A673 (cell line): ENCODE data around the gene MRS2. TPM values are rescaled to one million over a fixed set of nuclear protein-coding genes. Genes with fewer than 3 reads are reported as not detected.
"Not testable (repeated sequence)": the region's sequence is repeated elsewhere in the genome, so short reads cannot be mapped to it uniquely, and the experiment has no call there.

ENCODE experiments used
- BruUV-seq: library from RNA; stranded (reverse); fragments of 400-500 nt; replicated peaks from 2 replicates; lab custom pipeline; 2021; lab: Mats Ljungman, UMichigan
- CTCF ChIA-PET: fragments of 300-600 bp; sonication (Branson Sonifier 250); formaldehyde crosslinking; loops from one replicate; lab custom pipeline; 2022; ENCODE audit warnings: antibody characterized with exemption; lab: Charles Lee
- POLR2A ChIA-PET: fragments of 300-600 bp; sonication (Branson Sonifier 250); formaldehyde crosslinking; loops from one replicate; lab custom pipeline; 2022; ENCODE audit warnings: antibody characterized with exemption; ENCODE audit not compliant: low non-redundant PET; lab: Charles Lee
- DNase-seq: peaks from one replicate; pipeline ENCODE4 v3.0.0-alpha.2; 2015; ENCODE audit warnings: low spot score
- H3K27ac ChIP-seq: fragments of 200-600 bp; sonication (generic); 2 replicates; pipeline ENCODE4 v1.5.1; 2016; ENCODE audit warnings: mixed run types, low read depth, mild to moderate bottlenecking, mixed read lengths, antibody characterized with exemption, low read length; ENCODE audit not compliant: poor library complexity, severe bottlenecking
- H3K27me3 ChIP-seq: fragments of 200-600 bp; sonication (generic); replicated peaks from 2 replicates; pipeline ENCODE4 v1.6.1; 2017; ENCODE audit warnings: mixed run types, low read depth, mild to moderate bottlenecking, mixed read lengths, antibody characterized with exemption, low read length; ENCODE audit not compliant: insufficient read depth, poor library complexity
- H3K36me3 ChIP-seq: fragments of 200-600 bp; sonication (generic); 2 replicates; pipeline ENCODE4 v1.6.1; 2016; ENCODE audit warnings: mixed run types, mild to moderate bottlenecking, mixed read lengths, antibody characterized with exemption, low read length; ENCODE audit not compliant: insufficient read depth, poor library complexity, severe bottlenecking
- H3K4me1 ChIP-seq: fragments of 200-600 bp; sonication (generic); 2 replicates; pipeline ENCODE4 v1.6.1; 2017; ENCODE audit warnings: mixed run types, mild to moderate bottlenecking, mixed read lengths, antibody characterized with exemption, low read length; ENCODE audit not compliant: insufficient read depth, poor library complexity, severe bottlenecking
- H3K4me3 ChIP-seq: fragments of 200-600 bp; sonication (generic); 2 replicates; pipeline ENCODE4 v1.5.1; 2016; ENCODE audit warnings: low read depth, mixed run types, mild to moderate bottlenecking, mixed read lengths, low read length; ENCODE audit not compliant: poor library complexity, severe bottlenecking
- H3K9me3 ChIP-seq: fragments of 200-600 bp; sonication (generic); 2 replicates; pipeline ENCODE4 v1.6.1; 2016; ENCODE audit warnings: mixed run types, low read depth, mild to moderate bottlenecking, mixed read lengths, antibody characterized with exemption, low read length; ENCODE audit not compliant: poor library complexity, severe bottlenecking
- EZH2 ChIP-seq: fragments of 200-600 bp; sonication (generic); IDR thresholded peaks from 2 replicates; pipeline ENCODE4 v1.6.1; 2017; ENCODE audit warnings: borderline replicate concordance, low read depth, mild to moderate bottlenecking, mixed read lengths, antibody characterized with exemption, low read length; ENCODE audit not compliant: poor library complexity, severe bottlenecking
- intact Hi-C: fragments of 100-400 bp; cut with micrococcal nuclease; formaldehyde crosslinking; loops from one replicate; pipeline ENCODE4 v1.10.0; 2022; ENCODE audit not compliant: unreplicated experiment
- total RNA-seq: library from RNA; stranded (reverse); gene quantifications from 2 replicates; pipeline ENCODE4 v1.2.3, GENCODE V29; 2021
- TF ChIP-seq, protein P1 (sequence below): fragments of 300-800, 200-600 bp; sonication (generic); conservative IDR thresholded peaks from 2 replicates; pipeline ENCODE4 v1.5.1; 2017; ENCODE audit warnings: low read depth, mild to moderate bottlenecking, antibody characterized with exemption, low read length, moderate library complexity, mixed read lengths

Gene MRS2
- total RNA-seq, 1 experiment from 2014 or later, result 46.6 TPM

DNA sequence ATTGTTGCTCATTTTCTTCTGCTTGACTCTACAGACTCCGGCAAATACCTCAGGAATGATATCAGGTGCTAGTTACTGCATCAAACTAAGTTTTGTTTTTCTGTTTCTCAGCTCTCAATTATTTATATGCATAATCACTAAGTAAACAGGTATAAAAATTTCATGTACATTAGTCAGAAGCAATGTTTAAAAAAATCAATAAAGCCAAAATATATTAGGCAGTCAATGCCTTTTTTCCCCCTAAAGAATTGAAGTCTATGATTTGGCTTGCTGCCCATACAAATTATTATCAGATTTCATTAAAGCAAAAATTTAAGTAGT lies 20.6 kb upstream of the MRS2 start:
- Histone ChIP-seq H3K36me3 (no peaks in the 10 kb centered on the region), H3K27me3 (no peaks in the 10 kb centered on the region), H3K4me1 (peaks cover 46% of the 10 kb centered on the region), H3K4me3 (no peak overlapping the region), H3K27ac (peak overlapping the region; percentile 99), H3K9me3 (no peaks in the 10 kb centered on the region)
- no TSS peak for BruUV-seq
- ChIA-PET CTCF (interaction anchor here (0.8 to 1.0 kb wide), 2 partner anchors 22 to 102 kb away, joined by 6 to 8 read pairs; no protein-coding TSS in a partner anchor), POLR2A (interaction anchor here (0.6 kb wide), 1 partner anchor 61 kb away, joined by 19 read pairs; no protein-coding TSS in a partner anchor)
- DNase-seq, result no peak
- intact Hi-C loops, result loop anchor here (1.0 to 5.0 kb wide), 2 partner anchors 22 to 320 kb away; no protein-coding TSS in a partner anchor
- TF ChIP-seq EZH2, result no peak
- TF ChIP-seq, protein P1, sequence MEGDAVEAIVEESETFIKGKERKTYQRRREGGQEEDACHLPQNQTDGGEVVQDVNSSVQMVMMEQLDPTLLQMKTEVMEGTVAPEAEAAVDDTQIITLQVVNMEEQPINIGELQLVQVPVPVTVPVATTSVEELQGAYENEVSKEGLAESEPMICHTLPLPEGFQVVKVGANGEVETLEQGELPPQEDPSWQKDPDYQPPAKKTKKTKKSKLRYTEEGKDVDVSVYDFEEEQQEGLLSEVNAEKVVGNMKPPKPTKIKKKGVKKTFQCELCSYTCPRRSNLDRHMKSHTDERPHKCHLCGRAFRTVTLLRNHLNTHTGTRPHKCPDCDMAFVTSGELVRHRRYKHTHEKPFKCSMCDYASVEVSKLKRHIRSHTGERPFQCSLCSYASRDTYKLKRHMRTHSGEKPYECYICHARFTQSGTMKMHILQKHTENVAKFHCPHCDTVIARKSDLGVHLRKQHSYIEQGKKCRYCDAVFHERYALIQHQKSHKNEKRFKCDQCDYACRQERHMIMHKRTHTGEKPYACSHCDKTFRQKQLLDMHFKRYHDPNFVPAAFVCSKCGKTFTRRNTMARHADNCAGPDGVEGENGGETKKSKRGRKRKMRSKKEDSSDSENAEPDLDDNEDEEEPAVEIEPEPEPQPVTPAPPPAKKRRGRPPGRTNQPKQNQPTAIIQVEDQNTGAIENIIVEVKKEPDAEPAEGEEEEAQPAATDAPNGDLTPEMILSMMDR, result no peak

DNA sequence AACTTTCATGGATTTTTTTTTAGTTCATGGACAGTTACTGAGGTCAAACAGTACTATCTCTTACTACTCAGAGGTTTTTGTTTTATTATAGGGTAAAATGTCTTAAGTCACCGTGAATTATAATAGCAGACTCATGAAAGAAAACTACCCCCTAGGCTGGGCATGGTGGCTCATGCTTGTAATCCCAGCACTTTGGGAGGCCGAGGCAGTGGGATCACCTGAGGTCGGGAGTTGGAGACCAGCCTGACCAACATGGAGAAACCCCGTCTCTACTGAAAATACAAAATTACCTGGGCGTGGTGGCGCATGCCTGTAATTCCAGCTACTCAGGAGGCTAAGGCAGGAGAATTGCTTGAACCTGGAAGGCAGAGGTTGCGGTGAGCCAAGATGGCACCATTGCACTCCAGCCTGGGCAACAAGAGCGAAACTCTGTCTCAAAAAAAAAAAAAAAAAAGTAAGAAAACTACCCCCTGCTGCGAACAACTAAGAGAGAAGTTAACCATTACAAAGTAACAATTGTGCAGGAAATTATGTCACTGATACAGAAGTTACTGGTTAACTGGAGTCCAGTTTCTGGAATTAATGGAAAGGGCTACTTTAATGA lies 19.7 kb upstream of the MRS2 start:
- DNase-seq, result peak; percentile 54
- intact Hi-C loops, result loop anchor here (1.0 to 5.0 kb wide), 2 partner anchors 23 to 321 kb away; no protein-coding TSS in a partner anchor
- H3K27me3 ChIP-seq, H3K4me3 ChIP-seq, H3K9me3 ChIP-seq, H3K36me3 ChIP-seq, BruUV-seq, CTCF ChIA-PET: not testable (repeated sequence)
- peak overlapping the region; percentile 99 for H3K27ac ChIP-seq
- H3K4me1 ChIP-seq, result peaks cover 42% of the 10 kb centered on the region
- POLR2A ChIA-PET, result interaction anchor here (0.7 kb wide), 1 partner anchor 246 kb away, joined by 12 read pairs; no protein-coding TSS in a partner anchor

DNA sequence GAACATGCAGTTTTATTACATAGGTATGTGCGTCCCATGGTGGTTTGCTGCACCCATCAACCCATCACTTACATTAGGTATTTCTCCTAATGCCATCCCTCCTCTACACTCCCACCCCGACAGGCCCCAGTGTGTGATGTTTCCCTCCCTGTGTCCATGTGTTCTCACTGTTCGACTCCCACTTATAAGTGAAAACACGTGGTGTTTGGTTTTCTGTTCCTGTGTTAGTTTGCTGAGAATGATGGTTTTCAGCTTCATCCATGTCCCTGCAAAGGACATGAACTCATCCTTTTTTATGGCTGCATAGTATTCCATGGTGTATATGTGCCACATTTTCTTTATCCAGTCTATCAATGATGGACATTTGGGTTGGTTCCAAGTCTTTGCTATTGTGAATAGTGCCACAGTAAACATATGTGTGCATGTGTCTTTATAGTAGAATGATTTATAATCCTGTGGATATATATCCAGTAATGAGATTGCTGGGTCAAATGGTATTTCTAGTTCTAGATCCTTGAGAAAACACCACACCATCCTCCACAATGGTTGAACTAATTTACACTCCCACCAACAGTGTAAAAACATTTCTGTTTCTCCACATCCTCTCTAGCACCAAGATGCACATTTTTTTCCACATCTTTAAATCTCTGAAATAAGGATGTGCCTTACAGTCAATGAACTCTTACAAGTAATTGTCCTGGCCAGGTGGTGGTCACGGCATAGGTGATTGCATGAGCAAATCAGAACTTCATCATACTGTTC lies 18.2 kb upstream of the MRS2 start:
- intact Hi-C loops, result loop anchor here (5.0 kb wide), 1 partner anchor 322 kb away; no protein-coding TSS in a partner anchor
- H3K27me3 ChIP-seq, DNase-seq, BruUV-seq, H3K4me3 ChIP-seq, H3K9me3 ChIP-seq, POLR2A ChIA-PET, H3K27ac ChIP-seq, CTCF ChIA-PET, H3K36me3 ChIP-seq: not testable (repeated sequence)
- H3K4me1 ChIP-seq, result peaks cover 41% of the 10 kb centered on the region

DNA sequence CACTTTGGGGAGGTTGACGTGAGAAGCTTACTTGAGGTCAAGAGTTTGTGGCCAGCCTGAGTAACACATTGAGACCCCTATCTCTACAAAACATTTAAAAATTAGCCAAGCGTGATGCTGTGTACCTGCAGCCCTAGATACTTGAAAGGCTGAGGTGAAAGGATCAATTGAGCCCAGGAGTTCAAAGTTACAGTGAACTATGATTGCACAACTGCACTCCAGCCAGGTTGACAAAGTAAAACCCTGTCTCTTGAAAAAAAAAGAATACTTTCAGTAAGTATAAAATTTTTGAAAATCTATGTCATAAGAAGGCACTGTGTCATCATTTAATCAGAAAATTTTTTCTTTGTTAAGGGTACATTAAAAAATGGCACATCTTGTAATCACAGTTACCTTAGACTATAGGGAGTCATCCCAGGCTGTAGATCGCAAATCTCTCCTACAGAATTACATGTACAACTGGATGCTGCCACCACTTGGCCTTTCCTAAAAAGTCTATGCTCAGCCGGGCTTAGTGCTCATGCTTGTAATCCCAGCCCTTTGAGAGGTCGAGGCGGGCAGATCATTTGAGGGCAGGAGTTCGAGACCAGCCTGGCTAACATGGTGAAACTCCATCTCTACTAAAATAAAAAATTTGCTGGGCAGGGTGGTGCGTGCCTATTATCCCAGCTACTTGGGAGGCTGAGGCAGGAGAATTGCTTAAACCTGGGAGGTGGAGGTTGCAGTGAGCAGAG lies 17.0 kb upstream of the MRS2 start:
- CTCF ChIA-PET, result no interaction called here

More for the DNA sequence above, 17.0 kb upstream of the MRS2 start:
- TF ChIP-seq, protein P1, result no peak
- no peak for TF ChIP-seq EZH2
- H3K9me3 ChIP-seq, result no peaks in the 10 kb centered on the region
- peaks cover 34% of the 10 kb centered on the region for H3K4me1 ChIP-seq
- intact Hi-C loops, result no loop called here
- POLR2A ChIA-PET, result no interaction called here
- H3K36me3 ChIP-seq, result no peaks in the 10 kb centered on the region
- no TSS peak for BruUV-seq
- no peak for DNase-seq
- no peaks in the 10 kb centered on the region for H3K27me3 ChIP-seq
- H3K27ac ChIP-seq, result peak overlapping the region; percentile 41
- no peak overlapping the region for H3K4me3 ChIP-seq
